Measurements from ENCODE around the gene ORM2.

ORM2 gene

GRCh38 chr9:114349713-114350480 is 20.2 kb downstream of the ORM2 start:
- no peak for DNase-seq (ENCODE audit: low read depth in 2 of 2)

DNA sequence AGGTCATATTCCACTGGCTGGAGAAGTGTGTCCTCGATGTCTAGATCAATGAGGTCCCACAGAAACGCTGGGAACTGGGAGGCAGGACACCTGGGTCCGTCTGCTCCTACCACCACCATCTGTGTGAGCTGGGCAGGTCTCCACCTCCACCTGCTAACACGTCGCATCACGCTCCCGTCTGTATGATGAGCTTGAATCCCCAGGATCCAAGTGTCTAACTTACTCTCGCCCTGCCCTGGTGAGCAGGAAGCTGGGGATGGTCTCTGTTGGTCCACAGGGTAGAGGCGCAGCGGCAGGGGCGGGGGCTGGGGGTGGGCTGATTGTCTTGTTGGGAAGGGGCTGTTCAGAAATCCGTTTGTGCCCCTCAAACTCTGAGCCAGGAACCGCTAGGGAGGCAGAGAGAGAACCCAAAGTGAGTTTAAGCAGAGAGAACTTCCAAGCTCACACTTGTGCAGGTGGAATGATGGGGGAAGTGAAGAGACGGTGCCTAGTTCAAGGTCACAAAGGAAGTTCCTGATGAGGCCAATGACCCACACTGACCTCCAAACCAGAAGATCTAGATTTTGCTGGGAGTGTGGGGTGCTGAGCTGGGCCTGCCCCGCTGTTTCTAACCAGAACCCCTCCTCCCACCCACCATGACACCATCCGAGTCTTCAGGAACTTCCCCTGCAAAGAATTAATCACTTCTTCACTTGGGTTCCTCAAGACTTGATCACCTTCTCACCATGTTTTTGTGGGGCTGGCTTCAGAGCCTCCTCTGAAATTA is 21.1 kb downstream of the ORM2 start:
- no peak for DNase-seq (ENCODE audit: low read depth in 2 of 2)

- no peak for DNase-seq (ENCODE audit: low read depth in 2 of 2)
These were observed 22.3 kb downstream of the ORM2 start for GRCh38 chr9:114351932-114352331.

DNA sequence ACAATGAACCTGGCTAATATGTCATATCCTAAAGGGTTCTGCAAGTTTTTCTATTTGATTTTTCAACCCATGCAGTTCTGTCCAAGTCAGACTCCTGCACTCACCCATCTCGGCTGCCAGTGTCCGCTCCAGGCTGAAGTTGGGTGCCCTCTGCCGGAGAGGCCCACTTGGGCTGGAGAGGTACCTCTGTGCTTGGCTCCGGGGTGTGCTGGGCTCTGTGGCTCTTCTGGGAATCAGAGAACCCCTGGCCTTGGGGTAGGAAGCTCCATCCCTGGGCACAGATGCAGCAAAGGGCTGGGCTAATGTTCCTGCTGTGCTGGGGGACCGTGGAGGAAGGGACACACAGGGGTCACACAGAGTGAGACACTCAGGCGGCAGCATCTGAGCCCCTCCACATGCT is 26.2 kb downstream of the ORM2 start:
- DNase-seq (ENCODE audit: low read depth in 2 of 2): no peak

- no peak for DNase-seq (ENCODE audit: low read depth in 2 of 2)
These were observed 27.1 kb downstream of the ORM2 start for GRCh38 chr9:114356792-114357191.

DNA sequence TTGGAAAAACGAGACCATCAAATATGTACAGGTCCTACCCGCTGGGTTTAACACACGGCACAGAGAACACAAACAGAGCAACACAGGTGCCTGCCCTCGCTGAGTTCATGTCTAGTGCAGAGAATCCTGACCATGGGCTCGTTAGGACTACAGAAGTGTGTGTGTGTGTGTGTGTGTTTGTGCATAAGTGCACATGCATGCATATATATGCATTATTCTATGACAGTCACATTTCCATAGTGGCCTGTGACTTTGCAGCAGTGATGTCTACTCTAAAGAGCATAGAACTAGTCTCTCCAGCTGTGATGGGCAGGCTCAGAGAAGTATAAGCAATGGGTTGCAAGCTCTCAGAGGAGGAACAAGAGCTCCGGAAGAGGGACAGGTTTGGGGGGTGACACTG is 27.7 kb downstream of the ORM2 start:
- no peak for DNase-seq (ENCODE audit: low read depth in 2 of 2)

GRCh38 chr9:114357911-114358328 is 28.3 kb downstream of the ORM2 start:
- DNase-seq (ENCODE audit: low read depth in 2 of 2): no peak

DNA sequence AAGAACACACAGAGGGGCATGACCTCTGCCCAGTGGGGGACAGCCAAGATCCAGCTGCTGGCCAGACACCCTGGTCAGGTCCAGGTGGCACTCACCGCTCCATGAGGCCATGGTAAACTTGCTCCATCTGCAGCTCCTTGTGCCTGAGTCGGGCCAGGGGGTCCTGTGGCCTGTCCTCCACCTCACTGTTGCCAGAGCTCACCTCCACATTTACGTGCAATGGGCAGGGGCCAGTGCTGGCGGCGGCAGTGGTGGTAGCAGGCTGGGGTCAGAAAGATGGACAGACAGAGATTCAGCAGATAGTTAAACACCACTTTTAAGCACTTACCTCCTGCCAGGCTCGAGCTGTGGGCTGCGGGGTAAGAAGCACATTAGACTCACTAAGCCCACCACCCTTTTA is 30.1 kb downstream of the ORM2 start:
- DNase-seq (ENCODE audit: low read depth in 2 of 2): no peak

DNA sequence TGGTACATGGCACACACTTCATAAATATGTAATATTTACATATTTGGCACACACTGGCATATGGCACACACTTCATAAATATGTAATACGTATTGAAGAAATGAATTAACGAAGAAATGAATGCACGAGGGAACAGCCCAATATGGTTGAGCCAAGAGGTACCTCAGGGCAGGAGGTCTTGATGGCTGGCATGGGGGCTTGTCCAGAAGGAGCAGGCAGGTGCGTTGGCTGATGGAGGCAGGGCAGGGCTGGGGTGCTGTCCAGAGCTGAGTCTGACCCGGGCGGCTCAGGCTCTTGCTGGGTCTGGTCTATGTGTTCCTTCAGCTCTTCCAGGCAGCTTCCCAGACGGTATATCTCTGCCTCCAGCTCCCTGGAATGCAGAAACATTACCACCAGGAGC is 31.9 kb downstream of the ORM2 start:
- no peak for DNase-seq (ENCODE audit: low read depth in 2 of 2)

GRCh38 chr9:114362394-114362793 is 32.7 kb downstream of the ORM2 start:
- no peak for DNase-seq (ENCODE audit: low read depth in 2 of 2)

DNA sequence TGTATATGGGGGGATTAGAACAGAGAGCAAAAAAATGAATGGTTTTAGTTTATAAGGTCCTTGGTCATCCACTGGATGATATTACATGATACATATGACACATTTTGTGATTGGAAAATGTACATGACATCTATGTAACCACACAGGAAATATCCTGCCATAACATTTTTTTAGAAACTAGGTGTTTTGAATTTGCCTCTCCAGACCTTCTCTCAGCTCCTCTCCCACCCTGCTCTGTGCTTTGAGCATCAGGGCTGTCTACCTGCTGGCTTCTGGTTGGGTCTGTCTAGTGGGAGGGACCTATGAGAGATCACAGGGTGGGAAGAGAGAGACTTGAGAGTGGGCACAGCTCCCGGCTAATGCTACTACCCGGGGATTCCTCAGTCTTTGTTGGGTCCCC is 33.8 kb downstream of the ORM2 start:
- DNase-seq (ENCODE audit: low read depth in 2 of 2): no peak

GRCh38 chr9:114364134-114365041 is 34.7 kb downstream of the ORM2 start:
- DNase-seq (ENCODE audit: low read depth in 2 of 2): no peak

- DNase-seq (ENCODE audit: low read depth in 2 of 2): no peak
These were observed 35.5 kb downstream of the ORM2 start for GRCh38 chr9:114365194-114365593.

DNA sequence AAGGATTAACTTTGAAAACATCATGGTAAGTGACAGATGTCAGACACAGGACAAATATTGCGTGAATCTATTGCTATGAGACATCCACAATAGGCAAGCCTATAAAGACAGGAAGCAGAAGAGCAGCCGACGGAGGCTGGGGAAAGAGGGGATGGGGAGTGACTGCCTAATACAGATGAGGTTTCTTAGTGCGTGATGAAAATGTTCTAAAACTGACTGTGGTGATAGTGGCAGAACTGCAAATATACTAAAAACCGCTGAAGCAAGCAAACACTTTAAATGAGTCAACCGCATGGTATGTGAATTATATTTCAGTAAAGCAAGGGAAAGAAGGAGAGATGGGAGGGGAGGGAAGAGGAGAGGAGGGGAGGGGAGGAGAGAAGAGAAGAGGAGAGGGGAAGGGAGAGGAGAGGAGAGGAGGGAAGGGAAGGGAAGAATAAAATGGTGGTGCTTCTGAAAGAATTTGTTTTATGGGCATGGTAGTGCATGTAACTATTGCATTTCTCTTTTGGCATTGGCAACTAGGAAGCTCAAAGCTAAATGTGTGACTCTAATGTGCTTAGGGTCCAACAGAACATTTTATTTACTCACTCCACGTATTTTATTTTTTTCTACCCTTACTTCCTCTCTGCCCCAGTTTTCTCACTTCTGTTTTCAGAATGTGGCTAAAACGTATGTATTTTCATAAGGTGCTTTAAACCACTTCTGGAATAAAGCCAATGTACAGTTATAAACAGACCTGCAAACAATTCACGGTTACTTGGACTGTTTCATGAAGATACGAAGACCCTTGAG is 36.9 kb downstream of the ORM2 start:
- no peak for DNase-seq (ENCODE audit: low read depth in 2 of 2)

- DNase-seq (ENCODE audit: low read depth in 2 of 2): no peak
These were observed 37.7 kb downstream of the ORM2 start for GRCh38 chr9:114367366-114367765.

GRCh38 chr9:114367772-114368569 is 38.3 kb downstream of the ORM2 start:
- no peak for DNase-seq (ENCODE audit: low read depth in 2 of 2)

GRCh38 chr9:114369216-114370130 is 39.8 kb downstream of the ORM2 start:
- DNase-seq (ENCODE audit: low read depth in 2 of 2): no peak

- no peak for DNase-seq (ENCODE audit: low read depth in 2 of 2)
These were observed 40.7 kb downstream of the ORM2 start for GRCh38 chr9:114370251-114370967.

DNA sequence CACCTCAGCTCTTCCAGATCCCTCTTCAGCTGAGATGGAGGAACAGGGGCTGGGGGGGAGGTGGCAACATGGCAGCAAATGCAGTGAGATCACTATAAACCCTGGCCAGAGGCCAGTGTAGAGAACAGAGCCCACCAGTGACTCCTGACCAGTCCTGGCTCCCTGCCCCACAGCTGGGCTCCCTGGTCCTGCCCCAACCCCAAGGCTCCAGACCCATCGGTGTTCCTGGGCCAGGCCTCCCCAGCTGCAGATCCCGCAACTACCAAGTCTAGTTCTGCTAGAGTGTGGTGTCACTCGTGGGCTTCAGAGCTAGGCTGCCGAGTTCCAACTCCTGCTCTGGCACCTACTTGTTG is 41.3 kb downstream of the ORM2 start:
- DNase-seq (ENCODE audit: low read depth in 2 of 2): no peak

All from stimulated activated CD8-positive, alpha-beta memory T cell treated with anti-CD3 and anti-CD28 coated beads, Interleukin-7, amount 100 ng/mL, for 4 hours (primary cell).